Immature natural killer cell (primary cell): Measurements from ENCODE around the gene ABL2. TPM values are rescaled to one million over a fixed set of nuclear protein-coding genes. Genes with fewer than 3 reads are reported as not detected.
A peak's percentile ranks its signal among the peaks of the same experiment; 100 is the strongest.
"Not testable (repeated sequence)": the region's sequence is repeated elsewhere in the genome, so short reads cannot be mapped to it uniquely, and the experiment has no call there.

Experiments used
- DNase-seq, 3 donors: peaks; one replicate each; pipeline ENCODE4 v3.0.0; 2022; ENCODE audit warnings: mixed read lengths in 1 of 3
- H3K27ac Mint-ChIP-seq, 6 donors: one replicate each; pipeline ENCODE4 v1.8.0; 2020; ENCODE audit warnings: mixed read lengths in 6 of 6, mild to moderate bottlenecking in 5 of 6, inconsistent platforms in 4 of 6, moderate library complexity in 3 of 6
- H3K27me3 Mint-ChIP-seq, 3 donors: one replicate each; pipeline ENCODE4 v1.8.0; 2020 to 2021; ENCODE audit warnings: low read depth in 3 of 3, mild to moderate bottlenecking in 3 of 3, mixed read lengths in 3 of 3, moderate library complexity in 3 of 3, inconsistent platforms in 1 of 3
- H3K36me3 Mint-ChIP-seq, 3 donors: one replicate each; pipeline ENCODE4 v1.8.0; 2020; ENCODE audit warnings: mixed read lengths in 3 of 3, inconsistent platforms in 2 of 3, mild to moderate bottlenecking in 2 of 3
- H3K4me1 Mint-ChIP-seq, 2 donors: one replicate each; pipeline ENCODE4 v1.8.0; 2020; ENCODE audit warnings: inconsistent platforms in 2 of 2, mild to moderate bottlenecking in 2 of 2, mixed read lengths in 2 of 2, moderate library complexity in 1 of 2
- H3K4me3 Mint-ChIP-seq, 5 donors: one replicate each; pipeline ENCODE4 v1.8.0; 2020; ENCODE audit warnings: mild to moderate bottlenecking in 5 of 5, mixed read lengths in 5 of 5, inconsistent platforms in 3 of 5, moderate library complexity in 3 of 5
- H3K9me3 Mint-ChIP-seq, 6 donors: one replicate each; pipeline ENCODE4 v1.8.0; 2020; ENCODE audit warnings: mild to moderate bottlenecking in 6 of 6, mixed read lengths in 6 of 6, inconsistent platforms in 4 of 6, moderate library complexity in 3 of 6
- polyA plus RNA-seq, 3 donors: library from polyadenylated mRNA; unstranded; fragments of 300-500 nt; fragmentation: Illumina TruSeq; gene quantifications; one replicate each; pipeline ENCODE4 v1.2.3, GENCODE V29; 2021

Gene ABL2
- polyA plus RNA-seq, 3 donors from 2014 or later, result 0.36 to 2.1 TPM; not detected in 1

DNA sequence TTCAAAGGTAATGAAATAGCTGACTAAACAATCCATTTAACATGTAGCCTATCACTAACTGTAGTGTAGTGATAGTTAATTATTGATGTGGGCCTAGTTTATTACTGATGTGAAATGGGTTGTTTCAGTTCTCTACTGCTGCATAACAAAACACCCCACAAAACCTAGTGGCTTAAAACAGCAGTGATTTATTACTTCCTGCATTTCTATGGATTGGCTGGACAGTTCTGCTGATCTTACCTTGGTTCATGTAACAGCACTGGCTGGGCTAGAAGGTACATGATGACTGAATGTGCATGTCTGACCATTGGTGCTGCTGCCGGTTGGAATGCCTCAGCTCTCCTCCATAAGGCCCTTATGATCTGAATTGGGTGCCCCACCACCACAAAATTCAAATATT, 5.4 kb upstream of the ABL2 start:
- DNase-seq, result no peak
- peaks cover 0 to 4% (median 0%) of the 10 kb centered on the region in 3 donors for H3K27me3 Mint-ChIP-seq
- H3K27ac Mint-ChIP-seq, result no peak overlapping the region
- H3K9me3 Mint-ChIP-seq, result no peaks in the 10 kb centered on the region
- H3K4me3 Mint-ChIP-seq, result no peak overlapping the region
- no peaks in the 10 kb centered on the region for H3K36me3 Mint-ChIP-seq
- peaks cover 5 to 10% of the 10 kb centered on the region in 2 donors for H3K4me1 Mint-ChIP-seq

DNA sequence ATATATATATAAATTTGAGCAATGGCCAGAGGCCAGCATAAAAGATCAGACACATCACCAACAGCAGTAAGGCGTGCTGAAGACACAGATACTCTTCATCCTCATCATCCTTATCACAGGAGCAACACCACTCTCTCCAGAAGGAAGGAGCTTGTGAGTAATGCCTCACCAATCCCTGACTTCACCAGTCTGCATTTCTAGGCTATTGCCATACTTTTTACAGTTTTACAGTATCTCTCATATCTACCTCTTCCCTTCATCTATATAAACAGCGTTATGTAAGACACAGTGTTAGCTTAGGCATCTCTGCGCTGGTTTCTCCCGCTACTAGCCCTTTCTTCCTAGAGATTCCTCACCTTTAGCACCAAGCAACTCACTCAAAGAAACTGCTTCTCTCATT, 2.4 kb upstream of the ABL2 start:
- no peak overlapping the region for H3K4me3 Mint-ChIP-seq
- H3K27me3 Mint-ChIP-seq, result peaks cover 0 to 6% (median 0%) of the 10 kb centered on the region in 3 donors
- peak overlapping the region in 1 of 6 donors; percentile 5 for H3K27ac Mint-ChIP-seq
- DNase-seq, result no peak
- H3K36me3 Mint-ChIP-seq, result no peaks in the 10 kb centered on the region
- no peaks in the 10 kb centered on the region for H3K9me3 Mint-ChIP-seq
- H3K4me1 Mint-ChIP-seq, result peaks cover 22 to 28% of the 10 kb centered on the region in 2 donors

DNA sequence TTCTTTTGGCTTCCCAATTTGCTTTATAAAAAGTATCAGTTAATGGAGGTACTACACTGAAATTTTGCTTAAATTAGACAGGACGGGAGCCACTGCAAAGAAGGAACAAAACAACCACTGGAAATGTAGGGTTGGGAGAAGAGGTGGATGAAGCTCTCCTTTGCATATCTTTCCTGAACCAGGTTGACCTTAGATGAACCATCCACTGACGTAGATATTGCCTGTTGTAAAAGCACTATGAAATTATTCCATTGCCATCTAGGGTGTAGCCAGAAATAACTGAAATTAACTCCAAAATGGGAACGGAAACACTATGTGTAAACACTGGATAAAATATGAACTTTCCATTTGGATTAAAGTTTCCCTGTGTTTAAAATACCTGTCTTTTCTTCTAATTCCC, 1.2 kb upstream of the ABL2 start:
- Mint-ChIP-seq H3K4me1 (peaks cover 25 to 31% of the 10 kb centered on the region in 2 donors), H3K4me3 (peak overlapping the region; percentile 79 to 92 (median 89)), H3K9me3 (no peaks in the 10 kb centered on the region), H3K27me3 (peaks cover 0 to 5% (median 0%) of the 10 kb centered on the region in 3 donors), H3K36me3 (no peaks in the 10 kb centered on the region), H3K27ac (peak overlapping the region in 3 of 6 donors; percentile 41 to 74 (median 58))
- no peak for DNase-seq

DNA sequence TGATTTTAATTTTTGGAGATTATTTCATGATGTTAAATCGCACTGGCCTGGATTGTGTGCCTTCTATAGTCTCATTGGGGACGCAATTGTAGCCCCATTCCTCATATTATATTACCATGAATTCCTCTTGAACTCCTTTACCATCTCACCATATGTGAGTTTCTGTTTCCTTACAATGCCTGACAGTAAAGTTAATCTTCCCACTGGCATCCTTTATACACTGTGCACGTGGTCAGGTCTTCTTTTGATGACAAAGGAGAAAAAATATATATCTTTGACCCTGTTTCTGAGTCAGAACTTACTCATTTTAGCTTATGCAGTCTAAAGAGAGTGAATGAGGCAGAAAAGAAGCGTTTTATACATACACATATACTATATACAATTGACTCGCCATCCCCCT, 774 bp upstream of the ABL2 start:
- H3K36me3 Mint-ChIP-seq, result no peaks in the 10 kb centered on the region
- peaks cover 25 to 31% of the 10 kb centered on the region in 2 donors for H3K4me1 Mint-ChIP-seq
- DNase-seq, result no peak
- H3K4me3 Mint-ChIP-seq, result peak overlapping the region; percentile 79 to 92 (median 89)
- peaks cover 0 to 5% (median 0%) of the 10 kb centered on the region in 3 donors for H3K27me3 Mint-ChIP-seq
- peak overlapping the region; percentile 53 to 88 (median 74) for H3K27ac Mint-ChIP-seq
- H3K9me3 Mint-ChIP-seq, result no peaks in the 10 kb centered on the region

DNA sequence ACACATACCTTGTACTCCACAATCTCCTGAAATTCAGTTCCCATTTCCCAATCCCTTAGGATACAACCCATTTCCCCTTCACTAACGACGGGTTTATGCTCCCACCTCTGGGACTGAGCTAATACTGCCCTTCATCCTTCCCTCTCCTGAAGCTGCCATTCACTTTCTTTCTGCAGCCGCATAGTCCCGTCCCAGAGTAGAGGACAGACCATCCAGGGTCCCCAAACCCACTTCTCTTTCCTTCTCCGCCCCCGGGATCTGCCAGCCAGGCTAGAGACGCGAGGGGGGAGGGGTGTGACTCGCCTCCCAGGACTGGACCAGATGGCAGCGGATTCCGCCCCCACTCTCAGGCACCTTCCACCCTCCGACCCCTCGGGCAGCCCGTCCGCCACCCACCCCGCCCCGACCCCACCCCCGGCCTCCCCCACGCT, 679 bp downstream of the ABL2 start:
- DNase-seq, result peak in 2 of 3 donors; percentile 9 to 10
- Mint-ChIP-seq H3K4me1 (peaks cover 25 to 31% of the 10 kb centered on the region in 2 donors), H3K9me3 (no peaks in the 10 kb centered on the region), H3K27ac (peak overlapping the region in 5 of 6 donors; percentile 75 to 89 (median 83)), H3K4me3 (peak overlapping the region; percentile 84 to 93 (median 91)), H3K36me3 (no peaks in the 10 kb centered on the region), H3K27me3 (peaks cover 0 to 5% (median 0%) of the 10 kb centered on the region in 3 donors)

DNA sequence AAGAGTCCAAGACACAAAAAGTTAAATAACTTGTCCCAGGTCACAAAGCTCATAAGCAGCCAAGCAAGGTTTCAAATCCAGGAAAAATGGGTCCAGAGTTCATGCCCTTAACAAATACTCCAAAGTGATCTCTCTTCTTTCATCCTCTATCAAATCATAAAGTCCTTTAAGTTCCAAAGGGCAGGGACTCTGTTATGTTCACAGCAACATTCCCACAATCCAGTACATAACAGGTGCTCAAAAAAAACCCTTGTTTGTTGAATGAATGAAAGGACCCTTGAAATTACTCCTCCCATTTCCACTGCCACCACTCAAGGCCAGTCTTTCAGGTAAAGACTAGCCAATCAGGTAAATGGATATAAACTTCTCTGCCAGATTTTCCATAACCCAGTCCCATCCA, 2.7 kb downstream of the ABL2 start:
- no peaks in the 10 kb centered on the region for H3K9me3 Mint-ChIP-seq
- no peak for DNase-seq
- H3K27ac Mint-ChIP-seq, result peak overlapping the region in 1 of 6 donors; percentile 7
- peaks cover 0 to 3% (median 0%) of the 10 kb centered on the region in 3 donors for H3K36me3 Mint-ChIP-seq
- H3K27me3 Mint-ChIP-seq, result peaks cover 0 to 5% (median 0%) of the 10 kb centered on the region in 3 donors
- H3K4me3 Mint-ChIP-seq, result no peak overlapping the region
- H3K4me1 Mint-ChIP-seq, result peaks cover 25 to 31% of the 10 kb centered on the region in 2 donors

DNA sequence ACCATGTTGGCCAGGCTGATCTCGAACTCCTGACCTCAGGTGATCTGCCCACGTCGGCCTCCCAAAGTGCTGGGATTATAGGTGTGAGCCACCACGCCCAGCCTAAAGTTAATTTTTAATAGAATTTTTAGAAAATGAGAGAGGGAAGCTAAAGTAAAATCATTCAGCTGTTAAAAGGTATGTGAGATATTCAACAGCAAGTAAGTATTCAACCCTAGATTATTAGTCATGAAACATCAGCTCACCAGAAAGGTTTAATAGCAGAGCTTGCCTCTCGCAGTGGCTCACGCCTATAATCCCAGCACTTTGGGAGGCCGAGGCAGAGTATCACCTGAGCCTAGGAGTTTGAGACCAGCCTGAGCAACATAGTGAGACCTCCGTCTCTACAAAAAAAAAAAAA, 5.0 kb downstream of the ABL2 start:
- H3K27ac Mint-ChIP-seq, H3K27me3 Mint-ChIP-seq, DNase-seq, H3K4me3 Mint-ChIP-seq, H3K9me3 Mint-ChIP-seq: not testable (repeated sequence)
- Mint-ChIP-seq H3K36me3 (peaks cover 0 to 11% (median 0%) of the 10 kb centered on the region in 3 donors), H3K4me1 (peaks cover 18 to 21% of the 10 kb centered on the region in 2 donors)

DNA sequence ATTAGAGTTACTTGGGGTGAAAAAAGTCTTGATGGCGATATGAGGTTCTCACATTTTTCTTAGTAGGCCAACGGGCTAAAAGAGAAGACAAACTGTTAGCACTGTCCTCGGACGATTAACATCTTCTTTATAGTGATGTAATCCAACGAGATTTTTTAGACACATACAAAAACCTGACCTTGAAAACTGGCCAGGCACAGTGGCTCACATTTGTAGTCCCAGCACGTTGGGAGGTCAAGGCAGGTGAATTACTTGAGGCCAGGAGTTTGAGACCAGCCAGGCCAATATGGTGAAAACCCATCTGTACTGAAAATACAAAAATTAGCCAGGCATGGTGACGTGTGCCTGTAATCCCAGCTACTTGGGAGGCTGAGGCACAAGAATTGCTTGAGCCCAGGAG, 8.4 kb downstream of the ABL2 start:
- not testable (repeated sequence) for H3K4me3 Mint-ChIP-seq
- peak overlapping the region in 1 of 6 donors; percentile 5 for H3K27ac Mint-ChIP-seq

DNA sequence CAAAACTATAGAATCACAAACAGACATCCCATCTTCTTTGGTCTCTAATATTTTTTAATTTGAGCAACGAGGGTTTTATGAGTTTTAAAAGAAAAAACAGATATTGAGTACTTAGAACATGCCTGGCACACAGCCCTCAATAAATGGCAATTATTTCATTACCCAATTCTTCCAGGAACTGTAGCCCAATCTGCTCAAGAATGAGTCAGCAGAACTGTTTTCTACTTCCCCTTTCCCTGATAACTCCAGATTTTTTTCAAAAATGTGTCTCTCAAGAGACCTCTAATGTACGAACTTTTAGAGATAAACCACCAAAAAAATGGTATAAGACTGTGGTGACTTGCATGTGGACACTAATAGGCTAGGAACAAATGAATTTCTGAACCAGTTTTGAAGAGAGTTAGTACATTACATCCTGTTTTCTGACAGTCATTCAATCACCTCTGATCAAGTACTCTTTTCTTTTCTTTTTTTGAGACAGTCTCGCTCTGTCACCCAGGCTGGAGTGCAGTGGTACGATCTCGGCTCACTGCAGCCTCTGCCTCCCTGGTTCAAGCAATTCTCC, 11.5 kb downstream of the ABL2 start:
- peaks cover 0 to 12% (median 0%) of the 10 kb centered on the region in 3 donors for H3K36me3 Mint-ChIP-seq
- peak overlapping the region in 1 of 6 donors; percentile 39 for H3K27ac Mint-ChIP-seq
- H3K9me3 Mint-ChIP-seq, result no peaks in the 10 kb centered on the region
- DNase-seq, result no peak
- no peak overlapping the region for H3K4me3 Mint-ChIP-seq
- H3K4me1 Mint-ChIP-seq, result peaks cover 15 to 20% of the 10 kb centered on the region in 2 donors
- H3K27me3 Mint-ChIP-seq, result no peaks in the 10 kb centered on the region

More for the DNA sequence above, 8.4 kb downstream of the ABL2 start:
- not testable (repeated sequence) for H3K4me1 Mint-ChIP-seq, H3K27me3 Mint-ChIP-seq, H3K9me3 Mint-ChIP-seq, DNase-seq
- H3K36me3 Mint-ChIP-seq, result peaks cover 0 to 12% (median 0%) of the 10 kb centered on the region in 3 donors

DNA sequence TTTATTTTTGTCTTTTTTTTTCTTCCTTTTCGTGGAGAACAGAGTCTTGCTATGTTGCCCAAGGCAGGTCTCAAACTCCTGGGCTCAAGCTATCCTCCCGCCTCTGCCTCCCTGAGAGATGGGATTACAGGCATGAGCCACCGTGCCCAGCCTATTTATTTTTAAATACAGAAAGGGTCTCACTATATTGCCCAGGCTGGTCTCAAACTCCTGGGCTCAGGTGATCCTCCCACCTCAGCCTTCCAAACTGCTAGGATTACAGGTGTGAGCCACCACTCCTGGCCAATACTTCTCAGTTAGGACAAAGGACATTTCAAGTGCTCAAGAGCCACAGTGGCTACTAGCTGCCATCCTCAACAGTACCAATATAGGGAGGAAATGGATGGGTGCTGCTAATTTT, 16.2 kb downstream of the ABL2 start:
- not testable (repeated sequence) for H3K36me3 Mint-ChIP-seq, H3K9me3 Mint-ChIP-seq, H3K27me3 Mint-ChIP-seq, H3K4me3 Mint-ChIP-seq, H3K27ac Mint-ChIP-seq, DNase-seq
- H3K4me1 Mint-ChIP-seq, result peaks cover 18 to 26% of the 10 kb centered on the region in 2 donors

DNA sequence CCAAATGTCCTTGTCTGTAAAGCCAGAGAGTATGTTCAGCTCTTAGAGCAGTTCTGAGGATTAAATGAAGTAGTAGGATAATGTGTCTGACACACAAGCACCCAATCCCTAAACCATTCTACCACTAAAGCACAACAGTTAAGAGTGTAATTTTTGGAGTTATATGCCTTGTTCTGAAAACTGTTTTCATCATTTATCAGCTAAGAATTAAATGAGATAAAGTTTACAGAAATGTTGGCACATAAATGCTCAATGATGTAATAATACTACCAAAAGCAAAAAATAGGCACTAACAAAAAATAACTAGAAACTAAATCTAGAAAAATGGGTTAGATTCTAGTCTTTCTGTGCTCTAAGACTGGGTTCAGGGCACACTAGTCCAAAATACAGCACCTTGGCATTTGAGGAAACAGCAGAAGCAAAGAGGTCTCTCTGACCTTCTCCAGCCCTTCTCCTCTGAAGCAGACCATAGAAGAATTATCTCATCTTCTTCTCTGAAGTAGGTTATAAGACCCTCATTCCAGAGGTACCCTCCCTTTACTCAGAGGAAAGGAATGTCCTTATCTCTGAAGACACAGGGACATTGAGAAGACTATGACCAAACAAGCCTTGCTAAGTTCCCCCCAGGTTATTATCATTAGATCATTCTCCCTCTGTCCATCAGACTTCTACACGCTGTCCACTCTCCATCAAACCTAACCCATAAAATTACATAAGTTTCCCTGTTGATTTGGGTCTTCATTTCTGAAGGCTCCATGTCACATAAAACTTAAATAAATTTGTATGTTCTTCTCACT, 20.6 kb downstream of the ABL2 start:
- H3K4me3 Mint-ChIP-seq, result no peak overlapping the region
- peaks cover 0 to 4% (median 0%) of the 10 kb centered on the region in 3 donors for H3K36me3 Mint-ChIP-seq
- no peaks in the 10 kb centered on the region for H3K27me3 Mint-ChIP-seq
- no peak overlapping the region for H3K27ac Mint-ChIP-seq
- no peak for DNase-seq
- peaks cover 6 to 7% of the 10 kb centered on the region in 2 donors for H3K4me1 Mint-ChIP-seq
- H3K9me3 Mint-ChIP-seq, result no peaks in the 10 kb centered on the region

DNA sequence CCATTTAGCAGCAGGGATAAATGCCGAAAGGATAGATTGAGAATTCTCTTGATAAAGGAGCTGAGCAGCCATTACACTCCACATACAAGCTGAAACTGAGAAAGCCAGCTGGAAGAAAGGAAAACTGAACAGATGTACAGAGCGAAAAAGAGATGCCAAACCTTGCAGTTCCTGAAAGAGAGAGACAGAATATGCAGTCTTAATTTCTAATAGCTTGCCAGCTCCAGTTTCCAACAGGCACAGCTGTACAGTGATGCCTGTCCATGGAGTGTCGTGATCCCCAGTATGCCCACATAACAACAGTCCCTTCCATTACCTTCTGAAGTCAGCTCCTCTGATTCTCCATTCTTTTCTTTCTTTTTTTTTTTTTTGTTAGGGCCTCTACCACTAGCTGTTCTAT, 22.7 kb downstream of the ABL2 start:
- no peak for DNase-seq
- no peak overlapping the region for H3K27ac Mint-ChIP-seq
- H3K36me3 Mint-ChIP-seq, result peaks cover 0 to 1% (median 0%) of the 10 kb centered on the region in 3 donors
- H3K4me3 Mint-ChIP-seq, result no peak overlapping the region
- no peaks in the 10 kb centered on the region for H3K9me3 Mint-ChIP-seq
- H3K4me1 Mint-ChIP-seq, result peaks cover 3 to 5% of the 10 kb centered on the region in 2 donors
- H3K27me3 Mint-ChIP-seq, result no peaks in the 10 kb centered on the region

DNA sequence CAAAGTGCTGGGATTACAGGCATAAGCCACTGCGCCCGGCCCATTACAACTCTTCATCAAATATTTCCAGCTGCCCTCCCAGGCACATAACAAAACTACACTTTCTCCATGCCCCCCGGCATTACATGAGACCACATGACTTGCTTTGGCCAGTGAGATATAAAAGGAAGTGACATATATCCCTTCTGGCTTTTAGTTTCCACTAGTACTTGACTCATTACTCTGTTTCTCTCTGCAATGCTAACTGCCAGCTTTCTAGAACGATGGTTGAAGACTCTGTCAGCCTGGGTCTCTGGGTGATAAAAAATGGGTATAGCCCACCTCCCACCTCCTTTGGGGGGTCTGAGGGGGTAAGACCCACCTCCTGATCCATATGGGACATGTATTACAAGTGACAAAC, 24.2 kb downstream of the ABL2 start:
- H3K9me3 Mint-ChIP-seq, result no peaks in the 10 kb centered on the region
- H3K27ac Mint-ChIP-seq, result no peak overlapping the region
- no peak for DNase-seq
- no peaks in the 10 kb centered on the region for H3K27me3 Mint-ChIP-seq
- no peaks in the 10 kb centered on the region for H3K36me3 Mint-ChIP-seq
- H3K4me1 Mint-ChIP-seq, result peaks cover 0 to 4% of the 10 kb centered on the region in 2 donors
- no peak overlapping the region for H3K4me3 Mint-ChIP-seq

DNA sequence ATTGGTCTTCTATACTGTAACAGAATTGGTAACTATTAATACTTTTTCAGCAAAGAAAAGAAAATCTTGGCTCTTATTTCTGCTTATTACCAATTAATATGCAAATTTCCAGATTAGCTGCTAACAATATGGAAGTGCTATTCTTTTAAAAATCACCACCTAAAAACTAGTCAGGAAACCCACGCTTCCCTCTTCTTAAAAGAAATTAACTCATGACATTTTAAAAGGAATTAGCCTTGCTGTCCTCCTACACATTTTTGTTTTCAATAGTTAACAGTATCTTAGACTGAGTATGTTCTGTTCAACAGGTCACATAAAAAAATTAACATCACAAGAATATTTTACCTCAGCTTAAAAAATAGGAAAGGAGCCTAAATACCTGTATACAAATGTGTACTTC, 27.3 kb downstream of the ABL2 start:
- no peaks in the 10 kb centered on the region for H3K36me3 Mint-ChIP-seq
- no peak overlapping the region for H3K4me3 Mint-ChIP-seq
- H3K4me1 Mint-ChIP-seq, result peaks cover 0 to 4% of the 10 kb centered on the region in 2 donors

More for the DNA sequence above, 27.3 kb downstream of the ABL2 start:
- no peak for DNase-seq
- Mint-ChIP-seq H3K27me3 (no peaks in the 10 kb centered on the region), H3K9me3 (no peaks in the 10 kb centered on the region), H3K27ac (no peak overlapping the region)
